GM18526 (cell line): ENCODE results near the gene MTG1.
A peak's percentile ranks its signal among the peaks of the same experiment; 100 is the strongest.

ENCODE experiments used
- POLR2A ChIP-seq: IDR thresholded peaks from 3 replicates; pipeline ENCODE4 v1.6.1; 2011; ENCODE audit not compliant: insufficient read length; ENCODE audit errors: extremely low read depth

The MTG1 gene

GRCh38 chr10:133385214-133385613 lies 8.7 kb upstream of the MTG1 start:
- TF ChIP-seq POLR2A: no peak

- no peak for TF ChIP-seq POLR2A
Observed at GRCh38 chr10:133388236-133388972, 5.6 kb upstream of the MTG1 start.

GRCh38 chr10:133388973-133389818 lies 4.8 kb upstream of the MTG1 start:
- TF ChIP-seq POLR2A: peak; percentile 40

GRCh38 chr10:133390597-133391248 lies 3.2 kb upstream of the MTG1 start:
- no peak for TF ChIP-seq POLR2A

- no peak for TF ChIP-seq POLR2A
Observed at GRCh38 chr10:133391249-133391635, 2.7 kb upstream of the MTG1 start.

GRCh38 chr10:133391761-133392518 lies 2.0 kb upstream of the MTG1 start:
- TF ChIP-seq POLR2A: no peak

GRCh38 chr10:133393401-133394063 lies 425 bp upstream of the MTG1 start:
- TF ChIP-seq POLR2A: no peak

- no peak for TF ChIP-seq POLR2A
Observed at GRCh38 chr10:133394801-133395221, 854 bp downstream of the MTG1 start.

GRCh38 chr10:133396035-133396624 lies 2.2 kb downstream of the MTG1 start:
- TF ChIP-seq POLR2A: no peak

- TF ChIP-seq POLR2A: no peak
Observed at GRCh38 chr10:133397938-133398337, 4.0 kb downstream of the MTG1 start.

- TF ChIP-seq POLR2A: no peak
Observed at GRCh38 chr10:133399123-133399601, 5.2 kb downstream of the MTG1 start.

- no peak for TF ChIP-seq POLR2A
Observed at GRCh38 chr10:133400624-133401424, 6.9 kb downstream of the MTG1 start.

GRCh38 chr10:133401500-133401899 lies 7.5 kb downstream of the MTG1 start:
- no peak for TF ChIP-seq POLR2A
